Mucosa of stomach (tissue), 1 donor: Measurements from ENCODE around the gene TRPV2.
"Not testable (repeated sequence)": the region's sequence is repeated elsewhere in the genome, so short reads cannot be mapped to it uniquely, and the experiment has no call there.

ENCODE experiments used
- H3K27me3 ChIP-seq: one replicate; pipeline ENCODE4 v1.7.0; 2013; ENCODE audit warnings: mild to moderate bottlenecking, low read length; ENCODE audit not compliant: control insufficient read depth, insufficient read depth
- H3K36me3 ChIP-seq: one replicate; pipeline ENCODE4 v1.7.0; 2013; ENCODE audit warnings: low read length; ENCODE audit not compliant: control insufficient read depth, insufficient read depth
- H3K4me1 ChIP-seq: one replicate; pipeline ENCODE4 v1.7.0; 2013; ENCODE audit warnings: mild to moderate bottlenecking, low read length; ENCODE audit not compliant: control insufficient read depth, insufficient read depth
- H3K4me3 ChIP-seq: one replicate; pipeline ENCODE4 v1.7.0; 2013; ENCODE audit warnings: low read length
- H3K9ac ChIP-seq: one replicate; pipeline ENCODE4 v1.7.0; 2013; ENCODE audit warnings: mild to moderate bottlenecking, low read length, moderate library complexity
- H3K9me3 ChIP-seq: one replicate; pipeline ENCODE4 v1.7.0; 2013; ENCODE audit warnings: mild to moderate bottlenecking, low read length, moderate library complexity; ENCODE audit not compliant: control insufficient read depth
- donor health status: Pancreatic carcinoma.

Gene TRPV2

DNA sequence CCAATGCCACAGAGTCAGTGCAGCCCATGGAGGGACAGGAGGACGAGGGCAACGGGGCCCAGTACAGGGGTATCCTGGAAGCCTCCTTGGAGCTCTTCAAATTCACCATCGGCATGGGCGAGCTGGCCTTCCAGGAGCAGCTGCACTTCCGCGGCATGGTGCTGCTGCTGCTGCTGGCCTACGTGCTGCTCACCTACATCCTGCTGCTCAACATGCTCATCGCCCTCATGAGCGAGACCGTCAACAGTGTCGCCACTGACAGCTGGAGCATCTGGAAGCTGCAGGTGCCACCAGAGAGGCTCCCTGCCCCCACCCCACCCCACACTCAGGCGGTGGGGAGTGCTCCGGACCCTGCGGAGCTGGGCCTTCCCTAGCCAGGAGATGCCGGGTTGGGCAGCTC is 16.6 kb downstream of the TRPV2 start:
- H3K4me1 ChIP-seq = peaks cover 5% of the 10 kb centered on the region
- H3K4me3 ChIP-seq = no peak overlapping the region
- H3K9ac ChIP-seq = no peak overlapping the region
- no peaks in the 10 kb centered on the region for H3K9me3 ChIP-seq
- no peaks in the 10 kb centered on the region for H3K27me3 ChIP-seq
- no peaks in the 10 kb centered on the region for H3K36me3 ChIP-seq

DNA sequence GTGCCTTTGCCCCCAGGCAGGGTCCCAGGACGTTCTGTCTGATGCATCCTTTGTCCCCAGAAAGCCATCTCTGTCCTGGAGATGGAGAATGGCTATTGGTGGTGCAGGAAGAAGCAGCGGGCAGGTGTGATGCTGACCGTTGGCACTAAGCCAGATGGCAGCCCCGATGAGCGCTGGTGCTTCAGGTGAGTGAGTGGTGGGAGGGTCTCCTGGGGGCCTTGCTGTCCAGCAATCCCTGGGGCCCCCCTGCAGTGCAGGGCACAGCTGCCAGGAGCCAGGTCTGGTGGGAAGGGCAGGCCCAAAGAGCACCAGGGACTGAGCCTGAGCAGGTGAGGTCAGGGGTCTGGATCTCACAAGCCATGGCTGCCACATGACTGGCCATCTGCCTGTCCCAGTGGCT is 18.1 kb downstream of the TRPV2 start:
- Histone ChIP-seq H3K4me3 (no peak overlapping the region), H3K27me3 (no peaks in the 10 kb centered on the region), H3K9me3 (no peaks in the 10 kb centered on the region), H3K9ac (no peak overlapping the region), H3K4me1 (peaks cover under 1% of the 10 kb centered on the region), H3K36me3 (no peaks in the 10 kb centered on the region)

DNA sequence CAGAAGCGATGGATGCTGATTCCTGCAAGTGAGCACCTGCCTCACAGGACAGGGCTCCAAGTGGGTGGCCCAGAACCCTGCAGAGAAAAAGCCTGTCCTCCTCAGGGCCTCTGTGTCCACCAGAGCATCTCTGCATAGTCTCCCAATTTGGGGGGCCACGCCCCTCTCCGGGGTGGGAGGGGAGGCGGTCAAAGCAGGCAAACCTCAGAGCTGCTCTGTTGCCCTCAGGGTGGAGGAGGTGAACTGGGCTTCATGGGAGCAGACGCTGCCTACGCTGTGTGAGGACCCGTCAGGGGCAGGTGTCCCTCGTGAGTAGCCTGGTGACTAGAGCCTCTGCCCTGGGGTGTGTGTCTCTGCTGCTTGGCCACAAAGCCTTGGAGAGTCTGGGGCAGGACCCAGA is 19.3 kb downstream of the TRPV2 start:
- H3K4me1 ChIP-seq = no peaks in the 10 kb centered on the region
- no peaks in the 10 kb centered on the region for H3K27me3 ChIP-seq

DNA sequence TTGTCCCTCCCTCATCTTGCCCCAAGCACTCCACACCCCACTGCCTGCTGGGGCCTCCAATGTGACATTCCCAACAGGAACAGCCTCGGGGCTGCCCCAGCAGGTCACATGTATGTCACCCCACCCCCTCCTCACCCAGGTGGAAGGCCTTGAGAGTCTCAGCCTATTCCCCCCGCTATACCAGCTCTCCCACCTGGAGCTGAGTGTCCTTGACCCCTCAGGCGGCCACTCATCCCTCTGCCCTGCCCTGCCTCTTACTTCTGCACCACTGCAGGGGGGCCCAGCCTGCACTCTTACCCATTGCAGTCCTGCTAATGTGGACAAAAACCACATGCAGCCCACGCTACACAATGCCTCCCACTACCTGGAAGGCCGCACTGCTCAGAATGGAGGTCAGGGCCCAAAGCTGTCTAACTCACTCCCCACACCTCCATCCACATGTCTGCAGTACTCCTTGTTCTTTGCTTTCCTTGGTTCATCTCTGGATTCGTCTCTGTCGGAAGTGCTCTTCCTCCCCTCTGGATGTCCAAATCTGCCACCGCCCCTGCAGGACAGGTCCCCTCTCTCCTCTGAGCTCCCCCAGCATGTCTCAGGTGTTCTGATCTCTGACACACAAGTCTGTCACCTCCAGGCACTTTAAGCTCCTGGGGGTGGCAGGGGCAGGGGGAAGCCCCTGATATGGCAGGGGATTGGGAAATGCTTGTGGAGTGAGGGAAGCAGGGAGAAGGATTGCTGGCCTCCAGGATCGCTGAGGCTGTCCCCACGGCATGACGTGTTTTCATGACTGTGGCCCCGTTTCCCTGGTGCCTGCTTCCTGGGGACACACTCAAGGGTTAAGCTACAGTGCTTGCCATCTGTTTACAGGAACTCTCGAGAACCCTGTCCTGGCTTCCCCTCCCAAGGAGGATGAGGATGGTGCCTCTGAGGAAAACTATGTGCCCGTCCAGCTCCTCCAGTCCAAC is 20.8 kb downstream of the TRPV2 start:
- peaks cover 12% of the 10 kb centered on the region for H3K4me1 ChIP-seq
- no peaks in the 10 kb centered on the region for H3K27me3 ChIP-seq
- no peak overlapping the region for H3K9ac ChIP-seq
- H3K9me3 ChIP-seq = no peaks in the 10 kb centered on the region
- H3K36me3 ChIP-seq = peaks cover 2% of the 10 kb centered on the region
- no peak overlapping the region for H3K4me3 ChIP-seq

More for the DNA sequence above, 19.3 kb downstream of the TRPV2 start:
- no peaks in the 10 kb centered on the region for H3K9me3 ChIP-seq
- H3K36me3 ChIP-seq = no peaks in the 10 kb centered on the region
- H3K4me3 ChIP-seq = no peak overlapping the region
- H3K9ac ChIP-seq = no peak overlapping the region

DNA sequence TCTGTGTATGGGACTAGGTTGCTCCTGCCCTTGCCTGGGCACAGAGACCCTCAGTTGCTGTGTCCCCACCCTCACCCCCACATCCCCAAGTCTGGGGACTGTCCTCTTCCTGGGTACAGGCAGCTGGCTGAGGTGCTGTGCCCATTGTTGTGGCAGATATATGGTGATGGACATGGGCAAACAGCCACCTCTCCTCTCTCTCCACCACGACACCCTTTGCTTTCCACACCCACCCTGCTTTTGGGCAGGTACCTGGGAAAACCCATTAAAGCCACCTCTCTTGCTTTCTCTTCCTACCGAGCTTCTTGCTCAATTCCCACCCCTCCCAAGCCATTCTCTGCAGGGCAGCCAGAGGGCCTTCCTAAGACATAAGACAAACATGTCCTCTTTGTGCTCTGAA is 21.7 kb downstream of the TRPV2 start:
- Histone ChIP-seq H3K4me3 (no peak overlapping the region), H3K4me1 (peaks cover 20% of the 10 kb centered on the region), H3K27me3 (no peaks in the 10 kb centered on the region), H3K36me3 (peaks cover 5% of the 10 kb centered on the region), H3K9ac (no peak overlapping the region), H3K9me3 (no peaks in the 10 kb centered on the region)

DNA sequence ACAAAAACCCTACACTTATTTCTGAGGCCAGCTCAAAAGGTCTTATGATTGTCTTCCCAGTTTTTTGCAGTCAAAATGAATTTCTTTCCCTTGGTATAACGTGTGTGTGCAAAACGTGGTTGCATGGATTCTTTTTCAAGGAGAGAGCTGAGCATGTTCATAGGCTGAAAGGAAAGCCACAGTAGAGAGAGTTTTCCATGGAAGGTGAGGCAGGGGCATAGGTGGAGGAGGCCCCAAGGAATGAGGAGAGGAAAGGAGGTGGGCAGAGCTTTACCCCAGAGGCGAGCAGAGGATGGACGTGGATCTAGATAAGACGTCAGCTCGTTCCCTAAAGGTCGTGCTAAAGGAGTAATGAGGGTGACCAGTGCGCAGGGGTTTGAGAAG is 22.8 kb downstream of the TRPV2 start:
- Histone ChIP-seq H3K4me1 (peaks cover 29% of the 10 kb centered on the region), H3K27me3 (no peaks in the 10 kb centered on the region), H3K9me3 (no peaks in the 10 kb centered on the region), H3K36me3 (peaks cover 8% of the 10 kb centered on the region), H3K4me3 (peak overlapping the region; percentile 74), H3K9ac (peak overlapping the region; percentile 70)

DNA sequence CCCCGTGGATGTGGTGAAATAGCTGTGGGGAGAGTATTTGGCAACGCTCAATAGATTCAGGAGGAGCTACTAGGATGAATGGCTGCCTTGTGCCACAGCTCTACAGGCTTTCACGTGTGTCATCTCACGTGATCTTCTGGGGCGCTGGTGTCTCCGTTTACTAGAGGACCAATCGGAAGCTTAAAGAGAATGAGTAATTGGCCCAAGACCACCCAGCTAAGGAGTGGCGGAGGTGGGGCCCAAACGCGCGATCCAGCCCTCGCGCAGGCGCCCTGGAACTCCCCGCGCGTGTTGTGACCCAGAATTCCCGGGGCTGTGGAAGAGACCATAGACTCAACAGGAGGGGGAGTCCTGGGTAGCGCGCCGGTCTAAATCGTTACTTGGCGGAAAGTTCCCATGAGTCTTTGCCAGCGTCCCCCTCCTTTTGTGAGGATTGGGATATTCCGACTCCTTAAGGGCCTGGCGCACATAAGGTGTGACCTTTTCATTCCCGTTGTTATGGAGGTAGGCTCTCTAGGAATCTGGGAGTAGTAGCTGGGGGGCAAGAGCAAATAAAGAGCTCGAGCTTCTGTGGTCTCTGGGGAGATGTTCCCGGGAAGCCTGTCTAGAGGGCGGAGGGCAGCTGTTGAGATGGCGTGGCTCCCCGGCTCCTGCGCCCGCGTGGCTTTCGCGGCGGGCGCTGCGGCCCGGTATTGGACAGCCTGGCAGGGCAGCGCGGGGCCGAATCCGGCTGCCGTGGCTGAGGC is 23.4 kb downstream of the TRPV2 start:
- H3K4me3 ChIP-seq = peak overlapping the region; percentile 74
- peaks cover 30% of the 10 kb centered on the region for H3K4me1 ChIP-seq
- H3K9me3 ChIP-seq = no peaks in the 10 kb centered on the region
- peak overlapping the region; percentile 90 for H3K9ac ChIP-seq
- peaks cover 14% of the 10 kb centered on the region for H3K36me3 ChIP-seq
- H3K27me3 ChIP-seq = no peaks in the 10 kb centered on the region

DNA sequence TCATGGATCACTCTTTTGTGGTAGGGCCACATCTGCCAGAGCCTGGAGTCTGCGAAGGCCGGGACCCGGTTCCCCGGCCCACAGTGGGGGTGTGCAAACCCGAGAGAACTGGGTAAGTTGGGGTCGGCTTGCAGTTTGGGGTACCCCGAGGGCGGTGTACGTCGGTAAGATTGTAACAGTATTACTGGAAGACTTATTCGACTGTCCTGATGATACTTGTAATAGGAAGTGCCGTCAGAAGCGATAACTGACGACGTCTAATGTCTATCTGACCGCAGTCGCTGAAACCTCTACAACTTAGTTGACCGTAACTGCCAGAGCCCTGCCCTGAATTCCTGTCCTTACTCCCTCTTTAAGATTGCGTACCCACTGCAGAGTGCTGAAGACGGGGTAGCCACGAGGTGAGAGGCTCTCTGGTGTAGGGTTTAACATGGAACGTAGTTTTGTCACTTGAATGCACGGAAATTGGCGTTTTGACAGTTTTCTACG is 24.0 kb downstream of the TRPV2 start:
- peaks cover 32% of the 10 kb centered on the region for H3K4me1 ChIP-seq

DNA sequence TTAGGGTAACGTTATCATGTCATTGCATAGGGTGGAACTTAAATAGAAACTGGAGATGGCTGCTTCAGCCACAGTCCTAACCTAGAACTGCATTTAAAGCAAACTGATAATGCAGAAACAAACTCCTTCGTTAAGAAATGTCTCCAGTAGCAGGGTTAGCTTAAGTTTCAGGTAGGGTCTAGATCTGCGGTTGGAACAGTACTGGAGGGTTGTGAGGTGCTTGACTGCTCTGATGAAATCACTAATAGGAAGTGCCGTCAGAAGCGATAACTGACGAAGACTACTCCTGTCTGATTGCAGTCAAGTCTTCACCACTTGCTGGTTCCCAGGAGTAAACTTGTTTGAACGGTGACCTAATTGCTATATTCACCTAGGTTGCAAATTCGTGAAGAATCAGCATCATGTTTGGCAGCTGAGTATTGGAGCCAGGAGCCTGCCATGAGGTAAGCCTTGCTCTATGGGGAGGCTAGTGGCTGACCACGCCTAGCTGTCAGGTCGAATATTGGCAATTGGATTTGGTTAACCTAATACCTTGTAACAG is 24.5 kb downstream of the TRPV2 start:
- peaks cover 14% of the 10 kb centered on the region for H3K36me3 ChIP-seq
- no peaks in the 10 kb centered on the region for H3K27me3 ChIP-seq
- no peaks in the 10 kb centered on the region for H3K9me3 ChIP-seq
- H3K4me3 ChIP-seq = peak overlapping the region; percentile 74
- peak overlapping the region; percentile 90 for H3K9ac ChIP-seq
- H3K4me1 ChIP-seq = peaks cover 32% of the 10 kb centered on the region

More for the DNA sequence above, 24.0 kb downstream of the TRPV2 start:
- Histone ChIP-seq H3K4me3 (peak overlapping the region; percentile 74), H3K9me3 (no peaks in the 10 kb centered on the region), H3K36me3 (peaks cover 14% of the 10 kb centered on the region), H3K9ac (peak overlapping the region; percentile 90), H3K27me3 (no peaks in the 10 kb centered on the region)

DNA sequence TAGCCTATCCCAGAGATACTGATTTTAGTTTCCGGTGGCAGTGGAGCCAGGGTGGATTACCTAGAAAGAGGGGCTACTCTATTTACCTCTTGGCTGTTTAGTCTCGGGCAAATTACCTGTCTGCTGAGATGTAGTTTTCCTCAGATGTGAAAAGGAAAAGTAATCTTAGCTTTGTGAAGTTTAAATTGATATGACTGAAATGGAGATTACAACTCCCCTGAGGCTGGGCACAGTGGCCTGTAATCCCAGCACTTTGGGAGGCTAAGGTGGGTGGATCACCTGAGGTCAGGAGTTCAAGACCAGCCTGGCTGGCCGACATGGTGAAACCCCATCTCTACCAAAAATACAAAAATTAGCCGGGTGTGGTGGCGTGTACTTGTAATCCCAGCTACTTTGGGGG is 25.0 kb downstream of the TRPV2 start:
- H3K27me3 ChIP-seq, H3K9me3 ChIP-seq: not testable (repeated sequence)
- Histone ChIP-seq H3K4me3 (peak overlapping the region; percentile 74), H3K9ac (peak overlapping the region; percentile 90), H3K36me3 (peaks cover 14% of the 10 kb centered on the region), H3K4me1 (peaks cover 32% of the 10 kb centered on the region)

DNA sequence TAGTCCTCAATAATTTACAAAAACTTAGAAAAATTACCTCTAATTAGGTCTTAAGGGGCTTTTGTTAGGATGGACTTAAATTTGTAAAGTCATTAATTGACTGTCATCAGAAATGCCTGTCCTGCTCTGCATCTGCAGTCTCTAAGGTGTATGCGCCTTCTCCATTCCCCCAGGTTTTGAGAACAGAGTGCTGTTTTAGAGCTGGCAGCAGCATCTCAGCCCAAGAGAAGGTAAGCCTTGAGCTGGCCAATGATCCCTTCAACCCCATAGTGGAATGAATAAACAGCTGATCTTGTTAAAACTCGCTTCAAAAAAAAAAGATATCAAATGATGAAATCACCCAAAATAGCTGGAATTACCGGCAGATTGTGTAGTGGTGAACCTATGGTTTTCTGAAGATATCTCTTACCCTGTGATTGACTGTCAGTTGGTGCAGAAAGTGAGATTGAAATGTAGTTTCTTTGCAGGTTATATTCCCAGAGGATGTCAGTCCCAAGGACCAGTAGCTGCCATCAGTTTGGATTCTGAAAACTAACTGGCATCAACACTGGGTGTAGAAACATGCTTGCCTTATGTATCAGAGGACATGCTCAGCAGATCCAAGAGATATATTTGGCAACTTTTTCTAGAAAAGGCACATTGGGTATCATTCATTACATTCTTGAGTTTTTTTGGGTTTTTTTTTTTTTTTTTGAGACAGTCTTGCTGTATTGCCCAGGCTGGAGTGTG is 25.7 kb downstream of the TRPV2 start:
- no peaks in the 10 kb centered on the region for H3K9me3 ChIP-seq
- peak overlapping the region; percentile 90 for H3K9ac ChIP-seq
- no peaks in the 10 kb centered on the region for H3K27me3 ChIP-seq
- peaks cover 32% of the 10 kb centered on the region for H3K4me1 ChIP-seq
- H3K36me3 ChIP-seq = peaks cover 14% of the 10 kb centered on the region
- H3K4me3 ChIP-seq = no peak overlapping the region
